HEK293 (cell line): ENCODE results near the gene RACK1.

Experiments
- CTCF ChIA-PET: fragments of 350-600 bp; formaldehyde crosslinking; extraction: SDS; loops from one replicate; lab custom pipeline; 2021; ENCODE audit warnings: antibody characterized with exemption; lab: Yijun Ruan, JAX
- POLR2A ChIA-PET: fragments of 300-600 bp; formaldehyde crosslinking; extraction: SDS; loops from one replicate; lab custom pipeline; 2020; ENCODE audit warnings: antibody characterized with exemption, inconsistent platforms; lab: Yijun Ruan, JAX
- H3K27ac ChIP-seq: fragments of 200-500 bp; sonication (Bioruptor generic); 2 replicates; pipeline ENCODE4 v1.5.1; 2014; ENCODE audit warnings: low read depth, low read length, control low read depth, inconsistent platforms; ENCODE audit errors: extremely low read depth
- H3K36me3 ChIP-seq, 2 experiments: fragments of 200-500 bp in 1 of 2; sonication (Bioruptor generic) in 1 of 2; 1 replicate in 1 of 2; 2 replicates in 1 of 2; pipeline ENCODE4 v1.5.1; 2014 to 2017; ENCODE audit warnings: inconsistent platforms in 2 of 2, low read length in 2 of 2; ENCODE audit not compliant: control insufficient read depth in 2 of 2, insufficient read depth in 1 of 2
- H3K4me1 ChIP-seq: fragments of 200-500 bp; sonication (Bioruptor generic); 2 replicates; pipeline ENCODE4 v1.5.1; 2014; ENCODE audit warnings: mild to moderate bottlenecking, low read length, inconsistent platforms; ENCODE audit not compliant: control insufficient read depth, insufficient read depth
- H3K4me3 ChIP-seq: 2 replicates; pipeline ENCODE4 v1.5.1; 2011; ENCODE audit warnings: low read depth, mild to moderate bottlenecking, control low read depth, low read length, moderate library complexity
- H3K9me3 ChIP-seq: fragments of 200-500 bp; sonication (Bioruptor generic); 2 replicates; pipeline ENCODE4 v1.5.1; 2014; ENCODE audit warnings: low read depth, low read length, inconsistent platforms; ENCODE audit not compliant: control insufficient read depth, insufficient read depth
- ATF2 ChIP-seq: fragments of 450-650 bp; formaldehyde crosslinking; IDR thresholded peaks from 2 replicates; pipeline ENCODE4 v1.5.1; 2016; ENCODE audit warnings: missing biosample characterization, missing genetic modification characterization, low read depth
- GLI2 ChIP-seq: fragments of 450-650 bp; formaldehyde crosslinking; IDR thresholded peaks from 2 replicates; pipeline ENCODE4; 2017; ENCODE audit warnings: missing biosample characterization, missing genetic modification characterization, low read depth, borderline replicate concordance
- GLIS1 ChIP-seq: fragments of 450-650 bp; formaldehyde crosslinking; IDR thresholded peaks from 2 replicates; pipeline ENCODE4 v1.5.1; 2016; ENCODE audit warnings: missing biosample characterization, missing genetic modification characterization
- IKZF3 ChIP-seq: fragments of 450-650 bp; IDR thresholded peaks from 2 replicates; pipeline ENCODE4 v1.5.0; 2018; ENCODE audit warnings: missing biosample characterization, mild to moderate bottlenecking, missing genetic modification characterization, moderate library complexity
- KLF17 ChIP-seq: fragments of 450-650 bp; formaldehyde crosslinking; IDR thresholded peaks from 2 replicates; pipeline ENCODE4 v1.5.1; 2016; ENCODE audit warnings: missing biosample characterization, missing genetic modification characterization
- MEIS1 ChIP-seq: sonication (generic); formaldehyde crosslinking; IDR thresholded peaks from 2 replicates; pipeline ENCODE4 v1.8.1; 2022; ENCODE audit warnings: missing genetic modification reagents, mild to moderate bottlenecking, borderline replicate concordance
- PRDM1 ChIP-seq: fragments of 450-650 bp; formaldehyde crosslinking; IDR thresholded peaks from 2 replicates; pipeline ENCODE4; 2016; ENCODE audit warnings: missing biosample characterization, missing genetic modification characterization
- PRDM10 ChIP-seq: fragments of 450-650 bp; formaldehyde crosslinking; IDR thresholded peaks from 2 replicates; pipeline ENCODE4 v1.5.1; 2016; ENCODE audit warnings: missing biosample characterization, missing genetic modification characterization
- WT1 ChIP-seq: fragments of 450-650 bp; formaldehyde crosslinking; IDR thresholded peaks from 2 replicates; pipeline ENCODE4 v1.5.1; 2016; ENCODE audit warnings: missing biosample characterization, missing genetic modification characterization
- YY2 ChIP-seq: fragments of 450-650 bp; formaldehyde crosslinking; IDR thresholded peaks from 2 replicates; pipeline ENCODE4 v1.5.1; 2016; ENCODE audit warnings: missing biosample characterization, missing genetic modification characterization
- ZBTB17 ChIP-seq: fragments of 450-650 bp; formaldehyde crosslinking; IDR thresholded peaks from 2 replicates; pipeline ENCODE4 v1.5.1; 2016; ENCODE audit warnings: missing biosample characterization, missing genetic modification characterization
- ZBTB21 ChIP-seq: fragments of 450-650 bp; formaldehyde crosslinking; IDR thresholded peaks from 2 replicates; pipeline ENCODE4 v1.5.1; 2017; ENCODE audit warnings: missing biosample characterization, missing genetic modification characterization
- ZFP37 ChIP-seq: fragments of 450-650 bp; formaldehyde crosslinking; IDR thresholded peaks from 2 replicates; pipeline ENCODE4 v1.5.1; 2016; ENCODE audit warnings: missing biosample characterization, missing genetic modification characterization
- ZNF184 ChIP-seq: fragments of 450-650 bp; IDR thresholded peaks from 2 replicates; pipeline ENCODE4 v1.5.1; 2018; ENCODE audit warnings: missing biosample characterization, mild to moderate bottlenecking, missing genetic modification characterization
- ZNF239 ChIP-seq: fragments of 450-650 bp; formaldehyde crosslinking; IDR thresholded peaks from 2 replicates; pipeline ENCODE4 v1.5.1; 2016; ENCODE audit warnings: missing biosample characterization, missing genetic modification characterization
- ZNF302 ChIP-seq: fragments of 450-650 bp; formaldehyde crosslinking; IDR thresholded peaks from 2 replicates; pipeline ENCODE4 v1.5.1; 2016; ENCODE audit warnings: missing biosample characterization, missing genetic modification characterization, low read depth
- ZNF335 ChIP-seq: fragments of 450-650 bp; formaldehyde crosslinking; conservative IDR thresholded peaks from 2 replicates; pipeline ENCODE4 v1.5.1; 2016; ENCODE audit warnings: missing biosample characterization, missing genetic modification characterization
- ZNF366 ChIP-seq: fragments of 450-650 bp; formaldehyde crosslinking; conservative IDR thresholded peaks from 2 replicates; pipeline ENCODE4 v1.5.1; 2016; ENCODE audit warnings: missing biosample characterization, missing genetic modification characterization
- ZNF398 ChIP-seq: fragments of 450-650 bp; formaldehyde crosslinking; IDR thresholded peaks from 2 replicates; pipeline ENCODE4 v1.5.1; 2017; ENCODE audit warnings: missing biosample characterization, missing genetic modification characterization
- ZNF416 ChIP-seq: fragments of 450-650 bp; formaldehyde crosslinking; IDR thresholded peaks from 2 replicates; pipeline ENCODE4 v1.5.1; 2016; ENCODE audit warnings: missing biosample characterization, missing genetic modification characterization
- ZNF449 ChIP-seq: fragments of 450-650 bp; formaldehyde crosslinking; IDR thresholded peaks from 2 replicates; pipeline ENCODE4 v1.5.1; 2017; ENCODE audit warnings: missing biosample characterization, mild to moderate bottlenecking, missing genetic modification characterization, moderate library complexity
- ZNF530 ChIP-seq: fragments of 450-650 bp; formaldehyde crosslinking; IDR thresholded peaks from 2 replicates; pipeline ENCODE4 v1.5.1; 2016; ENCODE audit warnings: low read depth, missing biosample characterization, missing genetic modification characterization
- ZNF580 ChIP-seq: fragments of 450-650 bp; formaldehyde crosslinking; IDR thresholded peaks from 2 replicates; pipeline ENCODE4 v1.5.1; 2016; ENCODE audit warnings: missing biosample characterization, missing genetic modification characterization
- ZNF596 ChIP-seq: fragments of 450-650 bp; IDR thresholded peaks from 2 replicates; pipeline ENCODE4 v1.5.0; 2018; ENCODE audit warnings: missing biosample characterization, mild to moderate bottlenecking, missing genetic modification characterization, moderate library complexity
- ZNF629 ChIP-seq: fragments of 450-650 bp; formaldehyde crosslinking; IDR thresholded peaks from 2 replicates; pipeline ENCODE4 v1.5.1; 2017; ENCODE audit warnings: missing biosample characterization, missing genetic modification characterization
- ZNF660 ChIP-seq: fragments of 450-650 bp; IDR thresholded peaks from 2 replicates; pipeline ENCODE4 v1.5.1; 2018; ENCODE audit warnings: missing biosample characterization, mild to moderate bottlenecking, missing genetic modification characterization
- ZNF701 ChIP-seq: fragments of 450-650 bp; formaldehyde crosslinking; IDR thresholded peaks from 2 replicates; pipeline ENCODE4 v1.5.1; 2016; ENCODE audit warnings: missing biosample characterization, missing genetic modification characterization
- ZNF843 ChIP-seq: fragments of 450-650 bp; formaldehyde crosslinking; IDR thresholded peaks from 2 replicates; pipeline ENCODE4 v1.5.1; 2016; ENCODE audit warnings: missing biosample characterization, missing genetic modification characterization

RACK1 gene

GRCh38 chr5:181235323-181235688 is 8.4 kb downstream of the RACK1 start:
- CTCF ChIA-PET, result no interaction called here
- peak overlapping the region; percentile 7; the same call in 1 of the 2 replicates for H3K27ac ChIP-seq
- H3K4me3 ChIP-seq, result no peak overlapping the region
- no peaks in the 10 kb centered on the region for H3K9me3 ChIP-seq
- peaks cover 30 to 92% of the 10 kb centered on the region in 2 experiments for H3K36me3 ChIP-seq
- POLR2A ChIA-PET, result interaction anchor here (0.9 to 5.0 kb wide), 6 partner anchors 8 to 43 kb away, joined by 3 to 49 read pairs (median 11); partner anchors contain the start of genes RACK1, TRIM41, TRIM52 and TRIM7
- H3K4me1 ChIP-seq, result no peaks in the 10 kb centered on the region
- TF ChIP-seq IKZF3 (peak; percentile 91), WT1 (tag by site-specific recombination) (peak; percentile 28; the same call in 1 of the 2 replicates), ATF2 (tag by site-specific recombination) (peak; percentile 97), KLF17 (tag by site-specific recombination) (0 out of 2 replicates have a peak, but pooled peaks have one; percentile 39), PRDM1 (tag by site-specific recombination) (peak; percentile 85), ZNF701 (tag by site-specific recombination) (no peak), PRDM10 (tag by site-specific recombination) (peak; percentile 95), MEIS1 (no peak), ZNF398 (tag by site-specific recombination) (peak; percentile 90), ZNF416 (no peak), ZNF302 (no peak), ZNF184 (tag by site-specific recombination) (0 out of 2 replicates have a peak, but pooled peaks have one; percentile 20), ZFP37 (tag by site-specific recombination) (peak; percentile 61), ZBTB21 (tag by site-specific recombination) (peak; percentile 65; the same call in 1 of the 2 replicates), ZNF530 (tag by site-specific recombination) (0 out of 2 replicates have a peak, but pooled peaks have one; percentile 79), GLIS1 (peak; percentile 30; the same call in 1 of the 2 replicates), ZNF366 (tag by site-specific recombination) (peak; percentile 67), ZNF843 (no peak), YY2 (tag by site-specific recombination) (0 out of 2 replicates have a peak, but pooled peaks have one; percentile 48), ZNF239 (no peak), ZNF596 (tag by site-specific recombination) (no peak), ZBTB17 (peak; percentile 60), ZNF449 (tag by site-specific recombination) (no peak), ZNF629 (peak; percentile 86), ZNF660 (tag by site-specific recombination) (peak; percentile 49; the same call in 1 of the 2 replicates), ZNF335 (tag by site-specific recombination) (no peak), GLI2 (tag by site-specific recombination) (no peak), ZNF580 (tag by site-specific recombination) (0 out of 2 replicates have a peak, but pooled peaks have one; percentile 16)
